Measurements from ENCODE around the gene BAZ2A.

Gene BAZ2A

DNA sequence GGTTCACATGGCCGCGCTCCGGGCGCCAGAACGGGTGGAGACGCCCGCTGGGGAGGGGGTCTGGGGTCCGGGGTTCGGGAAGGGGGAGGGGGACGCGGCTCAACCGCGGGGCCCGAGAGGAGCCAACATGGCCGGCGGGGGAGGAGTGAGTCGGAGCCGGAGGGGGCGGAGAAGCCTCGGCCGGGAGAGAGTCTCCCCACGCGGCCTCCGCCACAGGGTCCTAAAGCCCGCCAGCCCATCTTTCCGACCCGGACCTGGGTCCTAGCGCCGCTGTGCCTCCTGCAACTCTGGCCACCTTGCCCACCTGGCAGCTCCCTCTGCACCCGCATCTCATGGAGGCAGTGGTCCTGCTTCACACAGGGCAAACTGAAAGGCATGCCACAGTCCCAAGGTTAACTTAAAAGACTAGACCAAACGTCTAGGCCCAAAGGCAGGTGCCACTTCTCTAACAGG, at the start of gene BAZ2A:
BAZ2A (minus strand) TSS at position 147 of the 453 bp plus-strand sequence. CDS start 12,796 bp downstream, outside the sequence.
- Histone ChIP-seq H3K27ac (ENCODE audit: low read depth, low read length) (peak within 1 kb of the TSS; percentile 87), H3K79me2 (ENCODE audit: control insufficient read depth, insufficient read depth, low read length, unreplicated experiment) (peaks cover 87% of the 10 kb centered on the region), H3K4me3 (ENCODE audit: low read depth, low read length) (peak within 1 kb of the TSS; percentile 91), H2AFZ (ENCODE audit: low read length, unreplicated experiment) (peak within 1 kb of the TSS; percentile 84), H3K36me3 (ENCODE audit: insufficient read depth, low read length) (peaks cover 11% of the 10 kb centered on the region; the same call in 1 of the 2 replicates), H3K4me1 (ENCODE audit: control insufficient read depth, insufficient read depth, low read length, unreplicated experiment) (peaks cover 45% of the 10 kb centered on the region), H3K27me3 (ENCODE audit: insufficient read depth, low read length) (no peaks in the 10 kb centered on the region)

DNA sequence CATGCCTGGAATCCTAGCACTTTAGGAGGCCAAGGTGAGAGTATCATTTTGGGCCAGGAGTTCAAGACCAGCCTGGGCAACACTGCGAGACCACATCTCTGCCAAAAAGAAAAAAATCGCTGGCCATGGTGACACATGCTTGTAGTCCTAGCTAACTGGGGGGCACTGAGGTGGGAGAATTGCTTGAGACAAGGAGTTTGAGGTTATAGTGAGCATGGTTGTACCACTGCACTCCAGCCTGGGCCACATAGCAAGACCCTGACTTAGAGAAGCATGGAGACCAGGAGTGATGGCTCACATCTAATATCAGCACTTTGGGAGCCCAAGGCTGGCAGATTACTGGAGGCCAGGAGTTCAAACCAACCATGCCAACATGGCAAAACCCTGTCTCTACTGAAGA, 48.7 kb upstream of the BAZ2A start:
- H3K79me2 ChIP-seq (ENCODE audit: control insufficient read depth, insufficient read depth, low read length, unreplicated experiment): peaks cover 95% of the 10 kb centered on the region
- no peaks in the 10 kb centered on the region for H3K4me1 ChIP-seq (ENCODE audit: control insufficient read depth, insufficient read depth, low read length, unreplicated experiment)
- no peak overlapping the region for H2AFZ ChIP-seq (ENCODE audit: low read length, unreplicated experiment)
- H3K4me3 ChIP-seq (ENCODE audit: low read depth, low read length): no peak overlapping the region
- H3K27me3 ChIP-seq (ENCODE audit: insufficient read depth, low read length): no peaks in the 10 kb centered on the region
- no peak overlapping the region for H3K27ac ChIP-seq (ENCODE audit: low read depth, low read length)
- H3K36me3 ChIP-seq (ENCODE audit: insufficient read depth, low read length): peaks cover 4% of the 10 kb centered on the region

DNA sequence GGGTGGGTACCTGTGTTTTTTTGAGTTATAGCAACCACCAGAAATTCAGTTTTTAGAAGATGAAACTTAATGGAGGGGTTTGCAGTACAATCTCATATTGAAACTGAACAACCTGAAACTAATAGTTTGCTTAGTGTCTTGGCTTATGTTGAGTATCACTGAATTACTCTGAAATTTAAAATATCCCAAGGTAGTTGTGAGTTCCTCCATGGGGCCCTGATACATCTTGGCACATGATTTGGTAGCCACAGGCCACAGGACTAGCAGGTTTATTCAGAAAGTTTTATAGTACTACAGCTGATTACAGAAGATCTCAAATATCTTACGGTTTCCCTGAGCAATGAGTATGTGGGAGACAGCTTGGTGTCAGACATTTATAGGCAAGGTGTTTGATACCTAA, 47.6 kb upstream of the BAZ2A start:
- Histone ChIP-seq H3K27ac (ENCODE audit: low read depth, low read length) (peak overlapping the region; percentile 45; the same call in 1 of the 2 replicates), H3K36me3 (ENCODE audit: insufficient read depth, low read length) (peaks cover 10% of the 10 kb centered on the region), H3K79me2 (ENCODE audit: control insufficient read depth, insufficient read depth, low read length, unreplicated experiment) (peaks cover 93% of the 10 kb centered on the region), H3K4me3 (ENCODE audit: low read depth, low read length) (no peak overlapping the region), H3K27me3 (ENCODE audit: insufficient read depth, low read length) (no peaks in the 10 kb centered on the region), H3K4me1 (ENCODE audit: control insufficient read depth, insufficient read depth, low read length, unreplicated experiment) (no peaks in the 10 kb centered on the region), H2AFZ (ENCODE audit: low read length, unreplicated experiment) (no peak overlapping the region)

DNA sequence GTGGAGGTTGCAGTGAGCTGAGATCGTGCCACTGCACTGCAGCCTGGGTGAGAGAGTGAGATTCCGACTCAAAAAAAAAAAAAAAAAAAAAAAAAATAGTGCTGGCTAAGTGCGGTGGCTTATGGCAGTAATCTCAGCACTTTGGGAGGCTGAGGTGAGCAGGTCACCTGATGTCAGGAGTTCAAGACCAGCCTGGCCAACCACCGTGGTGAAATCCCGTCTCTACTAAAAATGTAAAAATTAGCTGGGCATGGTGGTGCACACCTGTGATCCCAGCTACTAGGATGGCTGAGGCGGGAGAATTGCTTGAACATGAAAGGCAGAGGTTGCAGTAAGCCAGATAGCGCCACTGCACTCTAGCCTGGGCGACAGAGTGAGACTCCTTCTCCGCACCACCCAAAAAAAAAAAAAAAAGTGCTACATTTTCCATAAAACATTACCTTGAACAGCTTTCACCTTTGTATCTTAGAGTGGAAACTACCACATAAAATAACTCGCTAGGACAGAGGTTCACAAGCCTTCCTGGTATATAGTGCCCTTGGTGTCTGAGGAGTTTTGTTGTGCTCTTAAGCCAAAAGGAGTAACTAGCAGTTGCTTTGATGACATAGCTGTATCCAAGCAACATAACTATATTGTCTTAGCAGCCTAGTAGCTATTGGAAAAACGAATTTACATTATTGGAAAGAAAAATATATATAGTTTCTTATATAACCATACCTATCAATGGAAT, 46.9 kb upstream of the BAZ2A start:
- H3K36me3 ChIP-seq (ENCODE audit: insufficient read depth, low read length): peaks cover 16% of the 10 kb centered on the region
- no peaks in the 10 kb centered on the region for H3K27me3 ChIP-seq (ENCODE audit: insufficient read depth, low read length)
- no peak overlapping the region for H3K4me3 ChIP-seq (ENCODE audit: low read depth, low read length)
- no peak overlapping the region for H2AFZ ChIP-seq (ENCODE audit: low read length, unreplicated experiment)
- H3K4me1 ChIP-seq (ENCODE audit: control insufficient read depth, insufficient read depth, low read length, unreplicated experiment): no peaks in the 10 kb centered on the region
- peak overlapping the region; percentile 45; the same call in 1 of the 2 replicates for H3K27ac ChIP-seq (ENCODE audit: low read depth, low read length)
- H3K79me2 ChIP-seq (ENCODE audit: control insufficient read depth, insufficient read depth, low read length, unreplicated experiment): peaks cover 93% of the 10 kb centered on the region

DNA sequence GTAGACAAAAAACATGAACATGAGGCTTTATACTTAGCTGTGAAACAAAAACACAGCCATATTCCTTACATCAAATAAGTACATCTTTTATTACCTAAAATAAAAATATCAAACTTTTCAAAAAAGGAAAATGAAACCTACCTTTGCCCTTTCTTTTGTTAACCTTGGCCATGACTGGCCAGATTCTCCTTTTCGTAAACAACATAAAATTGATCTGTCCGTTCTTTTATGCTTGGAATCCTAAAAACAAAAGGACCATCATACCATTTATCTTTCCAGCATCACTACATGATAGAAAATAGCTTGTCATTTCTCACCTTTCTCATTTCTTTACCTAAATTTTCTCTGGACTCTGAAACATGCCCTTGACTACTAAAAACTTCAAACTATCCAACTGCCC, 41.5 kb upstream of the BAZ2A start:
- no peak overlapping the region for H3K4me3 ChIP-seq (ENCODE audit: low read depth, low read length)
- H3K27me3 ChIP-seq (ENCODE audit: insufficient read depth, low read length): no peaks in the 10 kb centered on the region
- no peak overlapping the region for H2AFZ ChIP-seq (ENCODE audit: low read length, unreplicated experiment)
- H3K4me1 ChIP-seq (ENCODE audit: control insufficient read depth, insufficient read depth, low read length, unreplicated experiment): peaks cover 10% of the 10 kb centered on the region
- H3K27ac ChIP-seq (ENCODE audit: low read depth, low read length): no peak overlapping the region
- H3K36me3 ChIP-seq (ENCODE audit: insufficient read depth, low read length): peaks cover 44% of the 10 kb centered on the region
- H3K79me2 ChIP-seq (ENCODE audit: control insufficient read depth, insufficient read depth, low read length, unreplicated experiment): peaks cover 66% of the 10 kb centered on the region

DNA sequence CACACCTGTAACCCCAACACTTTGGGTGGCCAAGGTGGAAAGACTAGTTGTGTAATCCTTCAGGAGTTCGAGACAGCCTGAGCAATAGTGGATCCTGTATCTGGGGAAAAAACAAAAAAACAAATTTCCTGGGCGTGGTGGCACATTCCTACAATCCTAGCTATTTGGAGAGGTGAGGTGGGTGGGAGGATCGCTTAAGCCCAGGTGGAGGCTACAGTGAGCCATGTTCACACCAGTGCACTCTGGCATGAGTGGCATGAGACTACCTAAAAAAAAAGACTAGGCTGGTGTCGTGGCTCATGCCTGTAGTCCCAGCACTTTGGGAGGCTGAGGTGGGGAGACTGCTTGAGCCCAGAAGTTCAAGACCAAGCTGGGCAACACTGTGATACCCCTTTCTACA, 40.7 kb upstream of the BAZ2A start:
- Histone ChIP-seq H3K36me3 (ENCODE audit: insufficient read depth, low read length) (peaks cover 51% of the 10 kb centered on the region), H3K79me2 (ENCODE audit: control insufficient read depth, insufficient read depth, low read length, unreplicated experiment) (peaks cover 58% of the 10 kb centered on the region), H3K4me1 (ENCODE audit: control insufficient read depth, insufficient read depth, low read length, unreplicated experiment) (peaks cover 10% of the 10 kb centered on the region), H2AFZ (ENCODE audit: low read length, unreplicated experiment) (no peak overlapping the region), H3K27me3 (ENCODE audit: insufficient read depth, low read length) (no peaks in the 10 kb centered on the region), H3K4me3 (ENCODE audit: low read depth, low read length) (no peak overlapping the region), H3K27ac (ENCODE audit: low read depth, low read length) (no peak overlapping the region)

DNA sequence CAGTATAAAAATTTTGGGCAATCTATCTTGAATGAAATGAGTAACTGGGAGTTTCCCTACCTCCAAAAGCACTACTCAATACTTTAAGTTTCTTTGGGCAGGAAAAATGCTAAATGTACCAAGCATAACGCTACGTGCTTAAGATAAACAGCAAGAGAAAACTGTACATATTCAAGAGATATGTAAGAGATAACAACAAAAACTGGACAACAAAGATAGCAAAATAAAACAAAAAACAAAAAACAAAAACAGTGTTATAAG, 38.0 kb upstream of the BAZ2A start:
- no peaks in the 10 kb centered on the region for H3K27me3 ChIP-seq (ENCODE audit: insufficient read depth, low read length)
- H3K79me2 ChIP-seq (ENCODE audit: control insufficient read depth, insufficient read depth, low read length, unreplicated experiment): peaks cover 38% of the 10 kb centered on the region
- H3K27ac ChIP-seq (ENCODE audit: low read depth, low read length): no peak overlapping the region
- H2AFZ ChIP-seq (ENCODE audit: low read length, unreplicated experiment): no peak overlapping the region
- no peak overlapping the region for H3K4me3 ChIP-seq (ENCODE audit: low read depth, low read length)
- H3K4me1 ChIP-seq (ENCODE audit: control insufficient read depth, insufficient read depth, low read length, unreplicated experiment): peaks cover 10% of the 10 kb centered on the region
- peaks cover 61% of the 10 kb centered on the region for H3K36me3 ChIP-seq (ENCODE audit: insufficient read depth, low read length)

DNA sequence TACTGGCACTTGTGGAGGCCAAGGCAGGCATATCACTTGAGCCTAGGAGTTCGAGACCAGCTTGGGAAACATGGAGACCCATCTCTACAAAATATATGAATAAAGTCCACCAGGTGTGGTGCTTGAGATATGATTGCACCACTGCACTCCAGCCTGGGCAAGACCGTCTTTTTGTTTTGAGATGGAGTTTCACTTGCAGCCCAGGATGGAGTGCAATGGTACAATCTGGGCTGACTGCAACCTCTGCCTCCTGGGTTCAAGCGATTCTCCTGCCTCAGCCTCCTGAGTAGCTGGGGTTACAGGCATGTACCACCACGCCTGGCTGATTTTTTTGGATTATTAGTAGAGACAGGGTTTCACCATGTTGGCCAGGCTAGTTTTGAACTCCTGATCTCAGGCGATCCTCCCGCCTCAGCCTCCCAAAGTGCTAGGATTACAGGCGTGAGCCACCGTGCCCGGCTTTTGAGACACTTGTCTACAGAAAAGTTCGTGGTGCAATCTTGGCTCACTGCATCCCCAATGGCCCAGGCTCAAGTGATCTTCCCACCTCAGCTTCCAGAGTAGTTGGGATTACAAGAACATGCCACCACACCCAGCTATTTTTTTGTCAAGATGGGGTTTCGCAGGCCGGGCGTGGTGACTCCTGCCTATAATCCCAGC, 32.0 kb upstream of the BAZ2A start:
- Histone ChIP-seq H2AFZ (ENCODE audit: low read length, unreplicated experiment) (no peak overlapping the region), H3K27ac (ENCODE audit: low read depth, low read length) (no peak overlapping the region), H3K27me3 (ENCODE audit: insufficient read depth, low read length) (no peaks in the 10 kb centered on the region), H3K36me3 (ENCODE audit: insufficient read depth, low read length) (peaks cover 26% of the 10 kb centered on the region), H3K79me2 (ENCODE audit: control insufficient read depth, insufficient read depth, low read length, unreplicated experiment) (no peaks in the 10 kb centered on the region), H3K4me3 (ENCODE audit: low read depth, low read length) (no peak overlapping the region), H3K4me1 (ENCODE audit: control insufficient read depth, insufficient read depth, low read length, unreplicated experiment) (no peaks in the 10 kb centered on the region)

DNA sequence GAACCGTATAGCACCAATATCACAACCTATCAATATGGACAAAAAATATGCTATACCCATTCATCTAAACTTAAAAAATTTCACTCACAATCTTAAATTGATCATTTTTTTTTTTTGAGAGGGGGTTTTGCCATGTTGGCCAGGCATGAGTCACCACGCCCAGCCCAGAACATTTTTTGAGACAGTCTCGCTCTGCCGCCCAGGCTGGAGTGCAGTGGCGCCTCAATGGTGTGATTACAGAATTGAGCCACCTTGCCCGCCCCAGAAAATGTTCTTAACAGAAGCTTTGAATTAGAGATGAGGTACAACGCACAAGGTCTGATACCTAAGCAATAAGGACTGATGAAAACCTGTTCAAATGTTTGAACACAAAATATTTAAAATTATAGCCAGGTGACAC, 31.4 kb upstream of the BAZ2A start:
- no peak overlapping the region for H3K4me3 ChIP-seq (ENCODE audit: low read depth, low read length)
- no peaks in the 10 kb centered on the region for H3K27me3 ChIP-seq (ENCODE audit: insufficient read depth, low read length)
- no peak overlapping the region for H2AFZ ChIP-seq (ENCODE audit: low read length, unreplicated experiment)
- H3K4me1 ChIP-seq (ENCODE audit: control insufficient read depth, insufficient read depth, low read length, unreplicated experiment): no peaks in the 10 kb centered on the region
- H3K79me2 ChIP-seq (ENCODE audit: control insufficient read depth, insufficient read depth, low read length, unreplicated experiment): no peaks in the 10 kb centered on the region
- H3K27ac ChIP-seq (ENCODE audit: low read depth, low read length): no peak overlapping the region
- peaks cover 25% of the 10 kb centered on the region for H3K36me3 ChIP-seq (ENCODE audit: insufficient read depth, low read length)

DNA sequence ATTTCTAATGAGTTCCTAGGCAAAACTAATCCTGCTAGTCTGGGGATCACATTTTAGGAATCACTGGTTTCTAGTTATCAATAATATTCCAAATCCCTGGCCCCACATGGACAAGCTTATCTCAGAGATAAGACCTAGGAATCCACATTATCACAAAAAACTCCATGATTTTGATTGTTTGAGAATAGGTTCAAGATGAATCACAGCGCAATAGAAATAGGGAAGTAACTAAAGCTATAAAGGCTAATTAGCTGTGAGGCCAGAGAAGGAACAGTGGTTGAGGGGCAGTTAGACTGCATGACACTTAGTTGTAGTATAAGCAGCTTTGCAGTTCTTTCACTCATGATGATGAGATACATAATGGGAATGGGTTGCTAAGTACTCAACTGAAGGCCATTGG, 28.8 kb upstream of the BAZ2A start:
- Histone ChIP-seq H3K36me3 (ENCODE audit: insufficient read depth, low read length) (peaks cover 8% of the 10 kb centered on the region; the same call in 1 of the 2 replicates), H3K27ac (ENCODE audit: low read depth, low read length) (no peak overlapping the region), H3K27me3 (ENCODE audit: insufficient read depth, low read length) (no peaks in the 10 kb centered on the region), H3K79me2 (ENCODE audit: control insufficient read depth, insufficient read depth, low read length, unreplicated experiment) (no peaks in the 10 kb centered on the region), H3K4me3 (ENCODE audit: low read depth, low read length) (no peak overlapping the region), H3K4me1 (ENCODE audit: control insufficient read depth, insufficient read depth, low read length, unreplicated experiment) (no peaks in the 10 kb centered on the region), H2AFZ (ENCODE audit: low read length, unreplicated experiment) (no peak overlapping the region)

All from ACC112 (cell line).